GM18499 (cell line): ENCODE data around the gene CHCHD6.

Experiments
- ATAC-seq: cut with Tn5 transposase; IDR thresholded peaks from one replicate; pipeline ENCODE4 v1.9.1; 2021; ENCODE audit warnings: moderate number of reproducible peaks; ENCODE audit not compliant: insufficient read depth, unreplicated experiment

The CHCHD6 gene, protein sequence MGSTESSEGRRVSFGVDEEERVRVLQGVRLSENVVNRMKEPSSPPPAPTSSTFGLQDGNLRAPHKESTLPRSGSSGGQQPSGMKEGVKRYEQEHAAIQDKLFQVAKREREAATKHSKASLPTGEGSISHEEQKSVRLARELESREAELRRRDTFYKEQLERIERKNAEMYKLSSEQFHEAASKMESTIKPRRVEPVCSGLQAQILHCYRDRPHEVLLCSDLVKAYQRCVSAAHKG

DNA sequence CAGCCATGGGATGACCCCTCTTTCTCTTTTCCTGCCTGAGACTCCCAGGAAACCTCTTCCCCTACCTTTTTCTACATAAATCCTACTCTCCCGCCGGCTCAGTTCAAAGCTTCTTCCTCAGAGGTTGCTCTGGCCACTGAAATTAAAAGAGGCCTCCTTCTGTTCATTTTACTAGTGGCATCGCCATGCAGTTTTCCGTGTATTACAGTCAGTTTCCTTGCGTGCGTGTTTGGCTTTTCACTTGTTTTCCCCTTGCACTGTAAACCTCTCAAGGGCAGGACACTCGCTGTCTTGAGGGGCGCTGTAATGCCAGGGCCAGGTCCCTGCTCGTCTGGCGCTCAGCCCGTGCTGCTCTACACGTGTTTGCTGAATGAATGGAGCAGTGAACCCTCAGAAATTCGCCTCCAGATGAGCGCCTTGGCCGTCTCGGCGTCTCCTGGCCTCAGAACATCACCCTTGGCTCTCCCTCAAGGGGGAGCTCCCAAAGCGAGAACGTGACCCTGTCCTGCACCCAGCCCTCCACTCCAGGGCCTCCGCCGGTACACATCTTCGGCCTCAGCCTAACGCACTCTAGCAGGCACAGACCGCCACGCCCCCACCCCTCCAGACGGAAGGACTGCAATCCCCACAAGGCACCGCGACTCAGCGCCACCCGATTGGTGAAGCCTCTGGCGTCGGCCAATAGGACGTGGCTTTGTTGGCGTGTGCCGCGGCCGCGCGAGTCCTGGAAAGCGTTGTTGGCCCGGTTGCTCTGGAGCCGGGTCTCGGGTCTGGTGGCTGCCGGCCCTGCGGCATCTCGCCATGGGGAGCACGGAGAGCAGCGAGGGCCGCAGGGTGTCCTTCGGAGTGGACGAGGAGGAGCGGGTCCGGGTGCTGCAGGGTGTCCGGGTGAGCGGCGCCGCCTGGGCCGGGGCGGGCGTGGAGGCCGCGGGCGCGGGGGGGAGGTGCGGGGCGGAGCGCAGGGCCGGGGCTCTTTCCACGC lies at the start of gene CHCHD6:
TSS of gene CHCHD6 (plus strand) at position 729 of the 982 bp plus-strand sequence. CDS start at position 802, 73 bp downstream.
- peak; percentile 85 for ATAC-seq

DNA sequence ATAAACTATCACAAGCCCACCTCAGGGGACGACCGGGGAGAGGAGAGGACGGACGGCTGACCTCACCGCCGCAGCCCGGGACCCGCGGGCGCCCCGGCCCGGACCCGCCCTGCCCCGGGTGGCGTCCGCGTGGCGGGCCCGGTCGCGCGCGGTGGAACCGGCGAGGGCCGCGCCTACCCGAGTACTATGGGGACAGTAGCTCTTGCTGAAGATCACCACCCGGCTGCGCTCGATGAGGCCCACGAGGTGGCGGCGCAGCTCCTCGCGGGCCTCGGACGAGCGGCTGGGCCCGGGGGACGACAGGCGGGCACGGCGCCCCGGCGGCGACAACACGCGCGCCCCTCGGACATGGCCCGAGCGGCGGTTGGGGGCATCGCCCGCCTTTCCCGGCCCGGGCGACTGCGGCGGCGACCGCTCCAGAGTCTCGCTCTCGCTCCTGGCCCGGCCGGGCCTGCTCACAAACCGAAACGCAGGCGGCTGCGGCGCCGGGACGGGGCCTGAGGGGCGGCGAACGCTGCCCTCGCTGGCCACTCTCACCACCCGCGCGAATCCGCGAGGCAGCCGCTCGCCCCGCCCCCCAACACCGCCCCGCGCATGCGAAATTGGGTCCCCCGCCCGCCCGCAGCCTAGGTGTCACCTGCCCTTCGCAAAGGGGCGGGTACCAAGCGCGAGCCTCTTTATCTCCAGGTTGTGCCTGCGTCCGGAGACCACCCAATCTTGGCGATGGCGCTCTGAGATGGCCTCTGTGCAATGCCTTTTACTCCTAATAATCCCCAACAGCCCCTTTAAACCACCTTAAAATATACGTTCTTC lies 49.3 kb upstream of the CHCHD6 start, which contains the start of gene TXNRD3:
TSS of gene TXNRD3 (minus strand) at position 554 of the 813 bp plus-strand sequence.
- ATAC-seq: no peak

GRCh38 chr3:126655887-126656286 lies 48.2 kb upstream of the CHCHD6 start:
- ATAC-seq: no peak

DNA sequence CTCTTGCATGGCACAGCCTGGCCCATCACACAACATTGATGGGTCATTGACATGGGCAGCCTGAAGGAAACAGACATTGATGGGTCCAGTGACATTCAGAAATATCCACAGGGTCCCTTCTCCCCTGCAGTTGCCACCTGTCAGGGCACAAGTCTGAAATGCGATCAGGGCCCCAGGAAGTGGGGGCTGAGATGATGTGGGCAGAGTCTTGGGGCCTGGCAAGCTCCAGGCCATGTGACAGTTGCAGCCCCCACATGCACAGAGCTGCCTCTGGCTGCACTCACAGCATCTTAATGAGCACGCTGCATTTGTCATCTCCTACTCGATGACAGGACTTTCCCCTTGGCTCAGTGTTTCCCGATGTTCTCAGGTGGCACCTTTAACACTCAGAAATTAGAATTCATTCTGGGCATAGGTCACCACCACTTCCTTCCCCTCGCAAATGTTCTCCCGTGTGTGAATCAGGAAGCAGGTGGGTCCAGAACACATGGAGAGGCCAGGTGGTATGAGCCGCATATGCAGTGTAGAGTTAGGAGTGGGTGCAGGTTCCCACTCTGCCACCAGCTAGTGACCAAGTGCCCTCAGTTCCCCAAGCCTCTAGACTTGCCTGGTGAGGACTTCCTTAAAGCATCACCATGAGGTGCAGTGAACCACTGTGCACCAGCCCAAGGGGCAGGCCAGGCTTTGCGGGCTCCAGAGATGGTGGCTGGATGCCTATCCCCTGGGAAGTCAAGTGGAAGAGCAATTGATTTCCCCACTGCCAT lies 47.5 kb upstream of the CHCHD6 start:
- ATAC-seq: no peak

DNA sequence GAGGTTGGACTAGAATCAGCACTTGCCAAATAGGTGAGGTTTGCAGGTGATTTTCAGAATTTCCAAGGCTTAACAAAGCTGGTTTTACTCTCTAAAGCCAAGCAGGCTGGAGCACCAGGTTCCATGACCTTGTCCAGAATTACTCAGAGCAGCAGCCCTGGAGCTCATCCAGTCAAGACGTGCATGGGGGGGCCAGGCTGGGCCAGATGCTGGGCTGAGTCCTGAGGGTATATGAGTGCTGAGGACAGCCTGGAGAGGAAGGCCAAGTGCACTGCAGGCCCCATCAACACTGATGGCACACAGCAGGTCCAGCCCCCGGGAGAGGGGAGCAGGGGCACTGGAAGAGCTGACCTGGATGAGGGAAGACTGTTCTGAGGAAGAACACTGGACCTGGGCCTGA lies 46.1 kb upstream of the CHCHD6 start:
- no peak for ATAC-seq

GRCh38 chr3:126658584-126658983 lies 45.5 kb upstream of the CHCHD6 start:
- ATAC-seq: no peak

- no peak for ATAC-seq
These were observed 43.8 kb upstream of the CHCHD6 start for GRCh38 chr3:126659915-126660886.

DNA sequence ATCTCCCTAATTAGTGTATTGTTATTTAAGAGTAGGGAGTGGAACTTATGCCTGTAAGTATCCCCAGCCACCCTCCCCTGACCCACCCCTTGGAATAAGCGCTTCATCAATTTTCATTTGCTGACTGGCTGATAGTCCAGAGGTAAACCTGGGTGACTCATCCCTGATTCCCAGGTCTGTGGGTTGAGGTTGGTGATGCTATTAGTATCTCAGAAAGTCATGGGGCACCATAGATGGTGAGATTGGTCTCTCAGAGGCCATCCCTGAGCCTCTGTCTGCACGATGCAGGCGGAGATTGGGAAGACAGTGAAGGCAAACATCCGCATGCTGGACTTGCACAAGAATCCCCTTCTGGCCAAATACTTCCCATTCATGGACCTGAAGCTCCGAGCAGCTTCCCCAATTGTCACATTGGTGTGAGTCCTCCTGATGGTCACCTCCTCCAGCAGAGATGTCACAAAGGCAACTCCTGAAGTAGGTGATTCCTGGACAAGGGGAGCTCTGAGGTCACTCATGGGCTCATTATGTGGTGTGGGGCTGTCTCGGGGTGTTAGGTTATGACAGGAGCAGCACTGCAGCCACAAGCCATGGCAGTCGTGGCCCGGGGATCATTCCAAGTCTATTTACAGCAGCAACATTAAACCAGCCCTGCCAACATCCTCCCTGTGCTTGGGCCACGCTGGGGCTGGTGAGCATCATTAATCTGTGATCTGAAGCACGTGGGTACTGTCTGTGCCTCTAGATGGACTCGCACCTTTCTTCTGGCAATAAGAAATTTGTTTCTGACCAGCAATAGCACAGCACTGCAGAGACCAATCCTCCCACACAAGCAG lies 42.3 kb upstream of the CHCHD6 start:
- no peak for ATAC-seq

DNA sequence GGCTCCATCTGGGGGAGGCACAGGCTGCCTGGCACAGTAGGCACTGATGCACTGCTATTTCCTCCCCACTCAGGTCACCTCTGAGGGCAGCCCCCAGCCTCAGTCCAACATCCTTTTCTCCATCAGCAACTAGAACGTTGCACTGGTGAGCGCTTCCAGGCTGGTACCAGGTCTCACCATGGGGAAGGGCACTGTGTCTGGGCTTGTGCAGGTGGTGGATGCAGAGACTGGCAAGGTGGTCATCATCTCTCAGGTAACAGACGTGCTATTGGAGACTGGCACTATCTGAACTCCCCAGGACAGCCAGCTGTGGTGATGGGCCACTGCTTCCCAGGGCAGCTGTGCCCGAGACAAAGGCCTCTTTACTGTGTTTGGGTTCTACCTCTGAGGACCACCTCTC lies 40.8 kb upstream of the CHCHD6 start:
- ATAC-seq: no peak

DNA sequence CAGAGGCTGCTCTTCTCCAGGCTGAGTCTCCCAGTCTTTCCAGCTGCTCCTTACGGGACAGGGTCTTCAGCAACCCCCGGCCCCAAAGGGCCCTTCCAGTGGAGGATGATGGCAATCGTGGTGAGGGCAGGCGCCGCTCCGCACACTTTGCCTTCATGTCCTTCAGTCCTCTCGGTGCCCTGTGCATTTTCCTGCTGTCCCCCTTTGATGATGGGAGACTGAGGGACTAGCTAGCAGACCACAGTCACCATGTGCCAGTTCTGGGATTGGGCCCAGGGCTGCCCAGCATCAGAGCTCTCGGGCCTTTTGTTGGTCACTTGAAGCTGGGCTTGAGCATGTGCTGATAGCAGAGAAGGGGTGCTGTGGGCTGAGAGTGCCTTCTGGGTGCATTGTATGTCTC lies 40.3 kb upstream of the CHCHD6 start:
- no peak for ATAC-seq

- no peak for ATAC-seq
These were observed 39.3 kb upstream of the CHCHD6 start for GRCh38 chr3:126664591-126665214.

DNA sequence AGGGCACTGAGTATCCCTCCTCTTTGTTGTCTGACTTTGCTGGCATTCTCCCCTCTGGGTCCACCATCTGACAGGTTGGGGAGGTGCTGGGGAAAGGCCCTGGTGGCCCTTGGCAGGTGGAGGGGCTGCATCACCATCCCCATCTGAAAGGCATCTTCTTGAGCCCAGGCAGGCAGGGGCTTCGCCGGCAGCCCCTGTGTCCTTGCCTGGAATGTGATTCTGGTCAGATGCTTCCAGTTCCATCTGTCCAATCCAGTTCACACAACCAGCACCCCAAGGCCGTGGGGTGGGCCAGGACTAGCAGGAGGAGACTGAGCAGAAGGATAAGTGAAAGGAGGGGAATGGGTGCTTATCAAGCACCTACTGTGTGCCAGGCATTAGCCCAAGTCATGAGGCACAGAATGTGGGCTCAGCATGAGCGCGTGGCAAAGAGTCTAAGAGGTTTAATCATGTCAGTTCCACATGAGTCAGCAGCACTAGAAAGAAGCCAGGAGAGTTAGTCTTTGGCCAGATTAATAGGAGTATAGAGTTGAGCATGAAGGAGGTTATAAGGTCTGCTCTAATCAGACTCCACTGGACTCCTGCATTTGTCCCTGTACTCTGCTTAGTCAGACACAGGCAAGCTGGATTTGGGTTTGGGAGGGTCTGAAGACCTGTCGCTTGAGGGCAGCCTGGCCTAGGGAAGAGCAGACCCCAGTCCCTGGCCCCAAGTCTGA lies 38.7 kb upstream of the CHCHD6 start:
- ATAC-seq: no peak

DNA sequence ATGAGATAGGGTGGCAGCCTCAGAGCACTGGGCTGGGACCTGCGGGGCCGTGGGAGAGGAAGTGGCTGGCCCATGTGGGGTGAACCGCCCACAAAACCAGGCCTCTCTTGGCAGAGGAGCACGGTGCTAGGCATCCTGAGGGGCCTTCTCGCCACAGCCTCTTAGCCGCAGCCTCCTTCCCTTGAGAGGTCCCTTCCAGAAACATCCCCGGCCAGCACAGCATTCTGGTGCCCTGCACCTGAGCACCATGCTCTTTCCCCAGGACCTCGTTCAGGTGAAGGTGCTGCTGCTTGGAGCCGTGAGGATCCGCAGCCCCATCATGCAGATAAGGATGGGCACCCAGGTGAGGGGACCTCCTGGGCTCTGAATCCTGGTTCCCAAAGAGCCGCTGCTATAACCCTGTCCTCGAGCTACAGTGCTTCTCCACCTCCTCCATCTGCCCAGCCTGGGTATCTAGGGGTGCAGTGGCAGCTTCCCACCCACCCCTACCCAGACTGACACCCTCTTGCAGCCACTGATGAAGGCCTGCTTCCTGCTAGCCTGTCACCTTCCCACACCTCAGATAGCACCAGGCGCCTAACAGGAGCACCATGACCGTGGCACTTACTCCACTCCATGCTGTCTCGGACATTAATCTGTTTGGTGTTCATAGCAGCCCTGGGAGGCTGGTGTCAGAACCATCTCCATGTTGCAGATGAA lies 37.9 kb upstream of the CHCHD6 start:
- no peak for ATAC-seq

DNA sequence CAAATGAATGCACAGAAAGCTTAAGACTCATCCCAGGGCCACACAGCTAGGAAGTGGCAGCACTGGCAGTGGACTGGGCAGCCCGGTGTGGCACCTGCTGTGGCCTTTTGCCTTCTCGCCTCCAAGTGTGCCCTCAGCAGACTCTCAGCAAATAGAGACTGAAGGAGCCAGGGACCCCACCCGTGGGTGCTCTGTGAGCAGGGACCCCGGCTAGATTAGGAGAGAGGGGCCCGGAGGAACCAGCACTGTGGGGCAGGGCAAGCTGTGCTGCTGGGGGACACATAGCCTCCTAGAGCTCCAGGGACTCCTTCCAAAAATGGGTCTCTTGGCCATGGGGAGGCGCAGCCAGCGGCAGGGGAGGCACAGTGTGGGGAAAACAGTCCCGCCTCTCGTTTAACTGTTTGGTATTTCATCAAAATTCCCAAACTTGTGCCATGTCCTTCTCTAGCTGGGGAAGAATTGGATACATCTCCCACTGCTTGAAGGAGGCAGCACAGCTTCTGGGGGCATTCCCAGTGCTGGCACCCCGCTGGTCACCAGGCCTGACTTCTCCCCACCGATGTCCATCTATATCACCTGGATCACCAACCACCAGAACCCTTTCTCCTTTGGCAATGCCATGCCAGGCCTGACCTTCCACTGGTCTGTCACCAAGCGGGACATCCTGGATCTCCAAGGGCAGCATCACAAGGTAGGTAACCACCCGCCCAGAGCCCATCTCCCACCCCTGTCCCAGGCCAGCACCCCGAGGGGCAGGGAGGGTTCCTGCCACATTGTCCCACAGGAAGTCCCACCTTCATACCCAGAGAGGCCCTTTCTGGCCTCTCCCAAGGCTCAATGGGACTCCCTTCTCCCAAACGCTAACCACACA lies 37.1 kb upstream of the CHCHD6 start:
- ATAC-seq: no peak
